ENCODE results near the gene SHTN1.

GRCh38 chr10:116879817-116880216 lies 125.2 kb downstream of the SHTN1 start:
- no peak for TF ChIP-seq CTCF (IDR thresholded peaks at IDR 0.05)
- no peak for TF ChIP-seq POLR2A (IDR thresholded peaks at IDR 0.05)
